ENCODE results near the gene GOLGB1. TPM values are rescaled to one million over a fixed set of nuclear protein-coding genes. Genes with fewer than 3 reads are reported as not detected.

The GOLGB1 gene
- total and polyA plus RNA-seq, 12 donors, result 12.3 to 66.8 (median 49.2) TPM

DNA sequence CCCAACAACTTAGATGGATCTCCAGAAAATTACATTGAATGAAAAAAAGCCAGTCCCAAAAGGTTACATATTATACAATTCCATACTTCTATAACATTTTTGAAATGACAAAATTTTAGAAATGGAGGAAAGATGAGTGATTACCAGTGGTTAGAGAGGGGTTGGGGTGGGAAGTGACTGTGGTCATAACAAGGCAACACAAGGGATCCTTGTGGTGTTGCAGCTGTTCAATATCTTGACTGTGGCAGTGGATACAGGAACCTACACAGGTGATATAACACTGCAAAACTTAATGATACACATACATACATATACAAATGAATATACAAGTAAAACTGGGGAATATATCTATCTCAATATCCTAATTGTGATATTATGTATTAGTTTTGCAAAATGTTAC is 9.6 kb downstream of the GOLGB1 start:
- Histone ChIP-seq H3K9me3 (peaks cover 0 to 17% (median 5%) of the 10 kb centered on the region in 11 donors), H3K36me3 (peaks cover 0 to 8% (median 0%) of the 10 kb centered on the region in 9 donors), H3K27me3 (no peaks in the 10 kb centered on the region), H3K27ac (no peak overlapping the region), H3K4me3 (no peak overlapping the region), H3K4me1 (peaks cover 0 to 37% (median 14%) of the 10 kb centered on the region in 9 donors)
- intact Hi-C loops (cut with DNase I), result no loop called here
- DNase-seq, result no peak
- no peak for TF ChIP-seq CTCF (IDR thresholded peaks at IDR 0.05)
- no peak for ATAC-seq

DNA sequence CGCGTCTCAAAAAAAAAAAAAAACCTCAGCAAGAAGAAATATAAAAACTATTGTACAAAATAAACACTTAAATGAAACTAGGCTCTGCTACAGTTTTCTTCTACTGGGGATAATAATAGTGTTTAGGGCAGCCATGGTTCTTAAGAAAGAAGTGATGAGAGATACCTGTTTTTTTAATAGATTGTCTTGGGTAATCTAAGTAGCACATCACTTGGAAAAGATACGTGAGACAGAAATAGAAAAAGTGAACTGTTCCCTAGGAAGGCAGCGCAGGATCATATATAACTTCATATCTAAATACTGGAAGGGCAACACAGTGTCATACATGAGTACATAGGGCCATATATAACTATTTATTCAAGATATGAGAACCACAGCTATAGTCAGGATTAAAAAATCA is 11.9 kb downstream of the GOLGB1 start:
- intact Hi-C loops (cut with DNase I), result no loop called here
- Histone ChIP-seq H3K4me1 (peaks cover 0 to 42% (median 19%) of the 10 kb centered on the region in 9 donors), H3K36me3 (peaks cover 0 to 2% (median 0%) of the 10 kb centered on the region in 9 donors), H3K9me3 (peaks cover 0 to 10% (median 5%) of the 10 kb centered on the region in 11 donors), H3K27me3 (no peaks in the 10 kb centered on the region), H3K4me3 (no peak overlapping the region), H3K27ac (no peak overlapping the region)
- WGBS, 2 donors, result 88% methylated on average over 4 of the region's 4 CpGs
- TF ChIP-seq CTCF (IDR thresholded peaks at IDR 0.05), result no peak
- DNase-seq (no peak), ATAC-seq (no peak)

DNA sequence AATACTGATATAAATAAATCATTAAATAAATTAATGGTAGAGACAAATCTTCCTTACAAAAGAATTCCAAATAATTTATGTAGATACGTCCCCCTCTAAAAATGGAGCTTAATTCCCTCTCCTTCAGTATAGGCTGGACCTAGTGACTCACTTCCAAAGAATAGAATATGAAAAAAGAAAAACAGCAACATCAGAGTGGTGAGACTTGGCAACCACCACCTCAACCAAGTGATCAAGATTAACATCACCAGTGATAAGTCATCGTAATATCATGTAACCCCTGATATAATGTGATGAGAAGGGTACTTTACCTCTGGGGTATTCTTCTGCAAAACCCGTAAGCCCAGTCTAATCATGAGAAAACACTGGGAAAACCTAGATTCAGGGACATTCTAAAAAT is 13.4 kb downstream of the GOLGB1 start:
- H3K36me3 ChIP-seq, result no peaks in the 10 kb centered on the region
- ATAC-seq, result no peak
- H3K4me3 ChIP-seq, result no peak overlapping the region
- WGBS, 2 donors, result 94% methylated on average over 3 of the region's 3 CpGs
- H3K4me1 ChIP-seq, result peaks cover 0 to 50% (median 29%) of the 10 kb centered on the region in 9 donors
- H3K27ac ChIP-seq, result no peak overlapping the region
- no peaks in the 10 kb centered on the region for H3K9me3 ChIP-seq
- DNase-seq, result no peak
- intact Hi-C loops (cut with DNase I), result no loop called here
- H3K27me3 ChIP-seq, result no peaks in the 10 kb centered on the region
- TF ChIP-seq CTCF (IDR thresholded peaks at IDR 0.05), result no peak

DNA sequence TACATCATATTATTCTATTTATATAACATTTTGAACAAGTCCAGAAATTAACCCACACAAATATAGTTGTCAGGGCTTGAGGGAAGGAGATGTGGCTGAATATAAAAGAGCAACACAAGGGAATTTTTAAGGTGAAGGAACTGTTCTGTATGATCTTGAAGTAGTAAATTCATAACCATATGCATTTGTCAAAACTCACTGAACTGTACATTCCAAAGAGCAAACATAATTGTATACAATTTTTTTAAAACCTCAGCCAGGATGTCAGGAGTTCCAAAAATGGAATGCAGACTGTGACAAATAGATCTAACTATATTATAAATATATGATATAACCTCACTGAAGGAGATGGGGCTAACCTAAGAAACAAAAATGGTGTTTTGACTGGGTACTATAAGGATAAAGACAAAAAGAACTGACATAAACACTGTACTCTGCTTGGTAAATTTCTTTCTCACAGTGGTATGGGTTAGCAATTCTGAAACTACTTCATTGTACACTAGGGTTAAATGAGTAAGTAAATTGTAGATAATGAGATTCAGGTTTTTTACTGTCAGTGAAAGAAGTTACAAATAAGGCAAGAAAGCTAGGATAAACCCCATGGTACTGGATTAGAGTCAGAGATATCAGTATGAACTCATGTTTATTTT is 14.4 kb downstream of the GOLGB1 start:
- peaks cover 0 to 8% (median 0%) of the 10 kb centered on the region in 9 donors for H3K36me3 ChIP-seq
- TF ChIP-seq CTCF (IDR thresholded peaks at IDR 0.05), result no peak
- H3K27ac ChIP-seq, result no peak overlapping the region
- DNase-seq (no peak), ATAC-seq (no peak)
- H3K9me3 ChIP-seq, result no peaks in the 10 kb centered on the region
- intact Hi-C loops (cut with DNase I), result no loop called here
- H3K27me3 ChIP-seq, result no peaks in the 10 kb centered on the region
- H3K4me3 ChIP-seq, result no peak overlapping the region
- peaks cover 0 to 51% (median 33%) of the 10 kb centered on the region in 9 donors for H3K4me1 ChIP-seq

All from heart right ventricle (tissue), 16 donors.